Colonic mucosa (tissue), 4 donors: ENCODE results near the gene GLT6D1. TPM values are rescaled to one million over a fixed set of nuclear protein-coding genes. Genes with fewer than 3 reads are reported as not detected.

ENCODE experiments used
- DNase-seq: peaks from one replicate; pipeline ENCODE4 v3.0.0-alpha.2; 2020
- H3K27ac ChIP-seq: fragments of 200-600 bp; one replicate; pipeline ENCODE4 v1.8.0; 2021
- H3K27me3 ChIP-seq: fragments of 200-600 bp; one replicate; pipeline ENCODE4 v1.8.0; 2021
- H3K36me3 ChIP-seq: fragments of 200-600 bp; one replicate; pipeline ENCODE4 v1.8.0; 2021
- H3K4me1 ChIP-seq: fragments of 200-600 bp; one replicate; pipeline ENCODE4 v1.8.0; 2021; ENCODE audit warnings: mild to moderate bottlenecking
- H3K4me3 ChIP-seq: fragments of 200-600 bp; one replicate; pipeline ENCODE4 v1.8.0; 2021
- H3K9ac ChIP-seq, 2 donors: one replicate each; pipeline ENCODE4 v1.7.0; 2013; ENCODE audit warnings: control low read depth in 2 of 2, low read depth in 2 of 2, low read length in 2 of 2
- H3K9me3 ChIP-seq: fragments of 200-600 bp; one replicate; pipeline ENCODE4 v1.8.0; 2021
- intact Hi-C: fragments of 100-400 bp; cut with DNase I; formaldehyde crosslinking; loops from one replicate; pipeline ENCODE4 v1.14.1; 2022
- total RNA-seq, 2 donors: library from RNA; stranded (reverse); fragmentation: NEBNext Ultra II Directional in 1 of 2; extraction: Animal tissue kit (Norgen Biotek cat#: 25700) in 1 of 2; gene quantifications; one replicate each; pipeline ENCODE4 v1.2.1, GENCODE V29; 2021
- TF ChIP-seq, protein P1 (sequence below): fragments of 200-600 bp; IDR thresholded peaks from one replicate; pipeline ENCODE4 v1.8.0; 2022; ENCODE audit warnings: antibody characterized with exemption, mild to moderate bottlenecking
- donor health status: healthy.
- donor health status: DM: no; HTN: no; CAD: no.
- donor health status: DM: no; HTN: no; CAD: no.

GLT6D1 gene
- total RNA-seq, 2 donors from 2014 or later, result not detected

DNA sequence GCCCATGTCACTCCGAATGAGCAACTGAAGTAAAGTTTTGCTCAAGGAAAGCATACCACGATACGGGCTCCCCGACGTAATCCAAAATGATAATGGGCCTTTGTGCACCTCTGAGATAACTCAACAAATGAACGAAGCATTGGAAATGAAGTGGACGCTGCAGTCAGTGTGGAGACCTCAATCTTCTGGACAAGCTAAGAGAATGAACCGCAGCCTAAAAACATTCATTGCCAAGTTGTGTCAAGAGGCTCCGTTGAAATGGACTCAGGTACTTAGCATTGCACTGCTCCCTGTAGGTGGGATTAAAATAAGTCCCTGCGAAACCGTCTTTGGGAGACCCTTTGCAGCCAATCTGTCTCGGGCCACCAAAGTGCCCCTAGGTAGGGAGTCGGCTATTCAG is 19.9 kb upstream of the GLT6D1 start:
- no peaks in the 10 kb centered on the region for H3K4me1 ChIP-seq
- H3K27me3 ChIP-seq, result no peaks in the 10 kb centered on the region
- no peak overlapping the region for H3K4me3 ChIP-seq
- intact Hi-C loops, result no loop called here
- no peaks in the 10 kb centered on the region for H3K36me3 ChIP-seq
- no peak overlapping the region for H3K27ac ChIP-seq
- no peaks in the 10 kb centered on the region for H3K9me3 ChIP-seq
- TF ChIP-seq, protein P1, sequence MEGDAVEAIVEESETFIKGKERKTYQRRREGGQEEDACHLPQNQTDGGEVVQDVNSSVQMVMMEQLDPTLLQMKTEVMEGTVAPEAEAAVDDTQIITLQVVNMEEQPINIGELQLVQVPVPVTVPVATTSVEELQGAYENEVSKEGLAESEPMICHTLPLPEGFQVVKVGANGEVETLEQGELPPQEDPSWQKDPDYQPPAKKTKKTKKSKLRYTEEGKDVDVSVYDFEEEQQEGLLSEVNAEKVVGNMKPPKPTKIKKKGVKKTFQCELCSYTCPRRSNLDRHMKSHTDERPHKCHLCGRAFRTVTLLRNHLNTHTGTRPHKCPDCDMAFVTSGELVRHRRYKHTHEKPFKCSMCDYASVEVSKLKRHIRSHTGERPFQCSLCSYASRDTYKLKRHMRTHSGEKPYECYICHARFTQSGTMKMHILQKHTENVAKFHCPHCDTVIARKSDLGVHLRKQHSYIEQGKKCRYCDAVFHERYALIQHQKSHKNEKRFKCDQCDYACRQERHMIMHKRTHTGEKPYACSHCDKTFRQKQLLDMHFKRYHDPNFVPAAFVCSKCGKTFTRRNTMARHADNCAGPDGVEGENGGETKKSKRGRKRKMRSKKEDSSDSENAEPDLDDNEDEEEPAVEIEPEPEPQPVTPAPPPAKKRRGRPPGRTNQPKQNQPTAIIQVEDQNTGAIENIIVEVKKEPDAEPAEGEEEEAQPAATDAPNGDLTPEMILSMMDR, result no peak
- no peak for DNase-seq
- no peak overlapping the region for H3K9ac ChIP-seq

DNA sequence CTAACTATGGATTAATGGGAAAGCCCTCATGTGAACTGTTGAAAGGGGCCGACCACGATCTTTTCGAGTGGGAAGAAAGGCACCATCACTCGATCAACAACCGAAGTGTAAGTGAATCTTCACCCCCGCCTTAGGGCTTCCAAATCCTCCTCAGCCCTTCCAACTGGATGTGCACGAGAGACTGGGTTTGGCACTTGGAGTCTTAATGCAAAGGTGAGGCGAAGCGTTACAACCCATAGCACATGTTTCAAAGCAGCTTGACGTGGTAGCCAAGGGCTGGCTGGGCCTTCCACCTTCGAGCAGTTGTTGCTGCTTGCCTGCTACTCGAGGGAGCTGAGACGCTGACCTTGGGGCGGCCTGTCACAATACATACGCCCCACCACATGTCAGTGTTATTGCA is 18.1 kb upstream of the GLT6D1 start:
- no peak overlapping the region for H3K27ac ChIP-seq
- DNase-seq, result no peak
- no peaks in the 10 kb centered on the region for H3K4me1 ChIP-seq
- H3K27me3 ChIP-seq, result no peaks in the 10 kb centered on the region
- intact Hi-C loops, result no loop called here
- TF ChIP-seq, protein P1, result no peak
- no peaks in the 10 kb centered on the region for H3K36me3 ChIP-seq
- no peaks in the 10 kb centered on the region for H3K9me3 ChIP-seq
- H3K9ac ChIP-seq, result no peak overlapping the region
- H3K4me3 ChIP-seq, result no peak overlapping the region

DNA sequence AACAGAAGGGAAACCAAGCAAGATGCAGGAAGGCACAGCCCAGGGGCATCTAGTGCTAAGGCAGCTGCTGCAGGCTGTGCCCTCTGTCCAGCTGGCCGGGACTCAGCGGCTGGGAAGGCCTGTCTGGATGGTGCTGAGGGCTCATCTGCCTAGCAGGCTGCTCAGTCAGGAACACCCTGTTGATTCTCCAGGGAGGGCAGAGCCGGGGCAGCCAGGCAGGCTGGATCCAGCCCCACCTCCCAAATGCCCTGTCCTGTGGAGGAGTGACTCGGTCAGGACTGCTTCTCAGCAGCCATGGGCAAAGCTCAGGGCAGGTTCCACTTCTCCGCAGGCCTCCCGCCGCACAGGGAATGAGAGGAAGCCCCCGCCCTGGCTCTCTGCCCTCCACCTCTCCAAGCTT is 16.0 kb upstream of the GLT6D1 start:
- H3K36me3 ChIP-seq, result no peaks in the 10 kb centered on the region
- no peak overlapping the region for H3K27ac ChIP-seq
- intact Hi-C loops, result no loop called here
- no peak overlapping the region for H3K9ac ChIP-seq
- H3K4me3 ChIP-seq, result no peak overlapping the region
- no peaks in the 10 kb centered on the region for H3K9me3 ChIP-seq
- DNase-seq, result no peak
- no peaks in the 10 kb centered on the region for H3K4me1 ChIP-seq
- H3K27me3 ChIP-seq, result no peaks in the 10 kb centered on the region
- TF ChIP-seq, protein P1, result no peak

DNA sequence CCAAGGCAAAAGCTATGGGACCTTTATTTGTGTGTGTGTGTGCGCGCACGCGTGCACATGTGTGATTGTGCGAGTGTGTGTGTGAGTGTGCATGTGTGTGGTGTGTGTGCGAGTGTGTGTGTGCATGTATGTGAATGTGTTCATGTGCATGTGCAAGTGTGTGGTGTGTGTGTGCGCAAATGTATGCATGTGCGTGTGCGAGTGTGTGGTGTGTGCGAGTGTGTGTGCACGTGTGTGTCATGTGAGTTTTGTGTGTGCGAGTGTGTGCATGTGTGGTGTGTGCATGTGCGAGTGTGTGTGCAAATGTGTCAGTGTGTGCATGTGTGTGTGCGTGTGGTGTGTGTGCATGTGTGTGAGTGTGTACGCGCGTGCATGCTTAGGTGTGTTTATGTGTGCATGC is 11.1 kb upstream of the GLT6D1 start:
- Histone ChIP-seq H3K27ac (no peak overlapping the region), H3K4me3 (no peak overlapping the region), H3K9ac (no peak overlapping the region), H3K27me3 (no peaks in the 10 kb centered on the region), H3K36me3 (no peaks in the 10 kb centered on the region), H3K9me3 (no peaks in the 10 kb centered on the region), H3K4me1 (no peaks in the 10 kb centered on the region)
- TF ChIP-seq, protein P1, result no peak
- intact Hi-C loops, result no loop called here
- DNase-seq, result no peak

DNA sequence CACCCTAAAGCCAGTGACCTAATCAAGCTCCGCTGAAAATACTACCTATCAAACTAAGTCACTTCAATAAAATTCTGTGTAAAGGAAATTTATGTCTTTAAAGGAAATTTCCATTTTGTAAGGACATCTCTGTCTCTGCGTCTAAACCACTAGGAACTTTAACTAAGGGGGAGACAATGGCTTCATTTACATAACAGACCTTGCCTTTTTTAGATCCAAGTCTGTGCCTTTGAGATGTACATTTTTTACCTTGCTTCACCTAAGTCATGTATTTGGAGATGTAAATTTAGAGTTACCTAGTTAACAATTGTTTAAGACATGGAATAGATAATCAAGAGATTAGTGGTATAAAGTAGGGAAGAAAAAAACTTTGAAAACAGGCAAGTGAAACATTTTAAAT is 10.2 kb upstream of the GLT6D1 start:
- Histone ChIP-seq H3K9ac (no peak overlapping the region), H3K27me3 (no peaks in the 10 kb centered on the region), H3K9me3 (peaks cover 5% of the 10 kb centered on the region), H3K36me3 (no peaks in the 10 kb centered on the region), H3K27ac (no peak overlapping the region), H3K4me3 (no peak overlapping the region), H3K4me1 (no peaks in the 10 kb centered on the region)
- DNase-seq, result no peak
- TF ChIP-seq, protein P1, result no peak
- intact Hi-C loops, result no loop called here
